Fibroblast of pulmonary artery (primary cell): ENCODE measurements around the gene MPP3.

Experiments
- DNase-seq: peaks from one replicate; pipeline ENCODE4 v3.0.0-alpha.2; 2010; ENCODE audit warnings: low read depth
- H3K4me3 ChIP-seq: replicated peaks from 2 replicates; pipeline ENCODE4 v1.5.1; 2011; ENCODE audit warnings: low read depth, mild to moderate bottlenecking, control low read depth, low read length, moderate library complexity
- CTCF ChIP-seq: IDR thresholded peaks from 2 replicates; pipeline ENCODE4 v1.5.1; 2011; ENCODE audit warnings: mild to moderate bottlenecking, control low read depth, low read length, inconsistent platforms; ENCODE audit errors: missing control alignments

Gene MPP3

GRCh38 chr17:43814026-43814425, 18.9 kb downstream of the MPP3 start:
- no peak overlapping the region for H3K4me3 ChIP-seq
- no peak for DNase-seq
- no peak for TF ChIP-seq CTCF

GRCh38 chr17:43813386-43813785, 19.6 kb downstream of the MPP3 start:
- no peak overlapping the region for H3K4me3 ChIP-seq

GRCh38 chr17:43812396-43813265, 20.3 kb downstream of the MPP3 start:
- H3K4me3 ChIP-seq, result no peak overlapping the region
- DNase-seq, result no peak
- TF ChIP-seq CTCF, result no peak

More at GRCh38 chr17:43813386-43813785, 19.6 kb downstream of the MPP3 start:
- TF ChIP-seq CTCF, result no peak
- DNase-seq, result no peak

GRCh38 chr17:43810823-43811222, 22.1 kb downstream of the MPP3 start:
- TF ChIP-seq CTCF, result no peak
- no peak for DNase-seq
- H3K4me3 ChIP-seq, result no peak overlapping the region

- no peak for DNase-seq
- H3K4me3 ChIP-seq, result no peak overlapping the region
- TF ChIP-seq CTCF, result no peak
These were observed 22.7 kb downstream of the MPP3 start for GRCh38 chr17:43810226-43810715.

GRCh38 chr17:43809121-43809520, 23.8 kb downstream of the MPP3 start:
- no peak overlapping the region for H3K4me3 ChIP-seq
- TF ChIP-seq CTCF, result no peak

More at GRCh38 chr17:43809121-43809520, 23.8 kb downstream of the MPP3 start:
- DNase-seq, result no peak
